PC-3 (cell line): Measurements from ENCODE around the gene CELF1.

Experiments used
- CTCF ChIP-seq: fragments of 300-600 bp; sonication (generic); conservative IDR thresholded peaks from 2 replicates; pipeline ENCODE4 v1.5.1; 2017; ENCODE audit warnings: antibody characterized with exemption, low read depth, mild to moderate bottlenecking, low read length
- EZH2phosphoT487 ChIP-seq: fragments of 300-600 bp; sonication (generic); IDR thresholded peaks from 2 replicates; pipeline ENCODE4 v1.6.1; 2018; ENCODE audit warnings: mild to moderate bottlenecking, antibody characterized with exemption, low read length, borderline replicate concordance

GRCh38 chr11:47499614-47500013 is 53.3 kb downstream of the CELF1 start:
- TF ChIP-seq CTCF (no peak), EZH2phosphoT487 (no peak)
